GM18507 (cell line): ENCODE results near the gene CCDC146.
"Not testable (repeated sequence)": the region's sequence is repeated elsewhere in the genome, so short reads cannot be mapped to it uniquely, and the experiment has no call there.

ENCODE experiments used
- DNase-seq: peaks from one replicate; pipeline ENCODE4 v3.0.0; 2011; ENCODE audit warnings: low read depth; ENCODE audit not compliant: insufficient read length; ENCODE audit errors: extremely low spot score
- FAIRE-seq: peaks from 2 replicates; lab custom pipeline; 2011; peaks lifted over from hg19 to GRCh38; lab: Jason Lieb, UNC

The CCDC146 gene

DNA sequence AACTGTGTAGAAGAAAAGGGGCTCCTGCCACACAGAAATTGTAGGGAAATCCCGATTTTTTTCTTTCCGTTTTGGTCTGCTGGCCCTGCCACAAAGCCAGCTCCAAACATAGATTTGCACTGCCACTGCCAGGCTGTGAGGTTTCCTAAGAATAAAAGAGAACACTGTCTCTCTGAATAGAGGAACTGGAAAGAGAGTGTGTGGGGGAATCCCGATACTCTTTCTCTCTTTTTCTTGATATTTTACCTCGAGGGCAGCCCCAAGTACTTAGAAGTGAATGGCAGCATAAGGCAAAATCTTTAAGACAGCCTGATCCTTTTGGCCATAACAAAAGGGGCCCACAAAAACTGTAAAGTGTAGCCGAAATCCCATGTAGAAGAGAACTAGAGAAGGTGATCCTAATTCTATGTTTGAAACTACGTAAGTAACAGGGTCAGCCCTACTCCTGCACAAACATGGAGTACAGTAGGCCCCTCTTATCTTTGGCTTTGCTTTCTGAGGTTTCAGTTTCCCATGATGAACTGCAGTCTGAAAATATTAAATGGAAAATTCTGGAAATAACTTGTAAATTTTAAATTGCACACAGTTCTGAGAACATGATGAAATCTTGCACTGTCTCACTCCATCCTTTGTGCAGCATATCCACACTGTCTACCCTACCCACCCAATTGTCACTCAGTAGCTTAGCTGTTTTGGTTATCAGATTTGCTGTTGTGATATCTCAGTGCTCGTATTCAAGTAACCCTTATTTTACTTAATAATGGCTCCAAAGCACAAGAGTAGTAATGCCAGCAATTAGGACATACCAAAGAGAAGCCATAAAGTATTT is 6.4 kb downstream of the CCDC146 start:
- not testable (repeated sequence) for FAIRE-seq, DNase-seq

DNA sequence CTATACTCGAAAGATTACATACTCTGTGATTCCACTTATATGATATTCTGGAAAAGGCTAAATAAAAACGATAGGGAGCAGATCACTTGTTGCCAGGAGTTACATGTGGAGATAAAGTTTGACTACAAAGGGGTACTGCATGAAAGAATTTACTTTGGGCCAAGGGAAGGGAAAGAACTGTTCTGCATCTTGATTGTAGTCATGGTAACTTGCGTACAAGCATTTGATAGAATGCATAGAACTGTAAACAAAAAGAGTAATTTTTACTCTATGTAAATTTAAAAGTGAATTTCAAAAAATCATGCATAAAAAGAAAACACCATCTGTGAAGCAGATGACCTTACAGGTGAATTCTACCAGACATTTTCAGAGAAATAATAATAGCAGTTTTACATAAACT is 9.4 kb downstream of the CCDC146 start:
- not testable (repeated sequence) for FAIRE-seq

DNA sequence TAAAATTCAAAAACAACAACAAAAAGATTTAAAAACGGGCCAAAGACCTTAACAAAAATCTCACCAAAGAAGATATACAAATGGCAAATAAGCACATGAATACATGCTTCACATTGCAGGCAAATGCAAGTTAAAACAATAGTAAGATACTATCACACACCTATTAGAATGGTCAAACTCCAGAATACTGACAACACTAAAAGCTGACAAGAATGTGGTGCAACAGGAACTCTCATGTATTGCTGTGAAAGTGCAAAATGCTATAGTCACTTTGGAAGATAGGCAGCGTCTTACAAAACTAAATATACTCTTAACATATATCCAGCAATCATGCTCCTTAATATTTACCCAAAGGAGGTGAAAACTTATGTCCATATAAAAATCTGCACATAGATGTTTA is 16.3 kb downstream of the CCDC146 start:
- not testable (repeated sequence) for DNase-seq
- peak; percentile 36 for FAIRE-seq

More for the DNA sequence above, 9.4 kb downstream of the CCDC146 start:
- DNase-seq = not testable (repeated sequence)

DNA sequence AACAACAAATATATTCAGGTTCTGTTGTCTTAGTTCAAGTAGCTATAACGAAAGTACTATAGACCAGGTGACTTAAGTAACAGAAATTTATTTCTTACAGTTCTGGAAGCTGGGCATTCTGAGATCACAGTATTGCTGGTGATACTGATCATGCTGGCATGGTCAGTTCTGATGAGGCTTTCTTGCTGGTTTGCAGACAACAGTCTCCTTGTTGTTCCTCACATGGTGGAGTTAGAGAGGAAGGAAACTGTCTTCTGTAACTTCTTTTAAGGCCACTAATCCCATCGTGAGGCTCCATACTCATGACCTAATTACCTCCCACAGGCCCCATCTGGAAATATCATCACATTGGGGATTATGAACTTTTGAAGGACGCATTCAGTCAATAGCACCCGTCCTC is 17.9 kb downstream of the CCDC146 start:
- FAIRE-seq, DNase-seq: not testable (repeated sequence)

DNA sequence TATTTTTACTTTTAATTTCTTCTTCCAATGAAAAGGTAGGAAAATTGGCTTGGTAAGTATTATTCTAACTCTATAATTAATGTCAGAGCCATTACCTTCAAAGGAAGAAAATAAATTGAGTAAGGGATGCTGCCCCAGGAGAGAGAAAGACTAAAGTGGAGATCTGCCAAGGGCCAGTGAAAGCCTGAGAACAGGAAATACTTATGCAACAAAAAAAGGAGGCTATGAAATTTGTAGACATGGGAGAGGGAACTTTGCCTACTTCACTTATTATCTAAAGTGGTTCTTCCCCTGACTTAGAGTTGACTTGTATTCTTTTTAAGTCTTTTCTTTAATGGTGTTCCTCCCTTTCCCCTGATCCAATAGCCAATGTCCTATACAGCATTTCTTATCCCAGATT is 29.8 kb downstream of the CCDC146 start:
- DNase-seq, FAIRE-seq: not testable (repeated sequence)

DNA sequence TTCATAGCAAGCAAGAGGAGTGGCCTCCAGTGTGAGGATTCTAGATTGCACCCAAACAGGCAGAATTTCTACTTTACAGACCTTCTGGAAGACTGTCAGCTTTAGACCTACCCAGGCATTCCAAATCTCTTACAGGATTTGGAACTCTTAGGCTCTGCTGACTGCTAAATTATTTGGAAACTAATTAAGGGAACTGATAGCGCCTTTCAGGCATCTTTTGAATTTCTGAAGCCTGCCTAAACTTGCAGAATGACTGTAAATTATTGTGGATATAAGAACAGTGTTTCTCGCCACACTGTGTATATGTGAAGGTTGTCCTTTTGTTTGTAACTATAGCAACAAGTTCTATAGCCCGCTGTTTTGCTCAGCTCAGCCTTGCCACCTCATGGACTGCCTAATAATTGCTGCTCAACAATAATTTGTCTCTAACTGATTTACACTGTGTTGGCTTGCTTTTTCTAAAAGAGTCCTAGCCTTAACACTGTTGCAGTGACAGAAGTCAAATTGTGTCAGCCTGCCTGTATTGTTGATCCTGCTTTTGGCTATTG is 32.6 kb downstream of the CCDC146 start:
- FAIRE-seq = peak; percentile 77
- DNase-seq = not testable (repeated sequence)

DNA sequence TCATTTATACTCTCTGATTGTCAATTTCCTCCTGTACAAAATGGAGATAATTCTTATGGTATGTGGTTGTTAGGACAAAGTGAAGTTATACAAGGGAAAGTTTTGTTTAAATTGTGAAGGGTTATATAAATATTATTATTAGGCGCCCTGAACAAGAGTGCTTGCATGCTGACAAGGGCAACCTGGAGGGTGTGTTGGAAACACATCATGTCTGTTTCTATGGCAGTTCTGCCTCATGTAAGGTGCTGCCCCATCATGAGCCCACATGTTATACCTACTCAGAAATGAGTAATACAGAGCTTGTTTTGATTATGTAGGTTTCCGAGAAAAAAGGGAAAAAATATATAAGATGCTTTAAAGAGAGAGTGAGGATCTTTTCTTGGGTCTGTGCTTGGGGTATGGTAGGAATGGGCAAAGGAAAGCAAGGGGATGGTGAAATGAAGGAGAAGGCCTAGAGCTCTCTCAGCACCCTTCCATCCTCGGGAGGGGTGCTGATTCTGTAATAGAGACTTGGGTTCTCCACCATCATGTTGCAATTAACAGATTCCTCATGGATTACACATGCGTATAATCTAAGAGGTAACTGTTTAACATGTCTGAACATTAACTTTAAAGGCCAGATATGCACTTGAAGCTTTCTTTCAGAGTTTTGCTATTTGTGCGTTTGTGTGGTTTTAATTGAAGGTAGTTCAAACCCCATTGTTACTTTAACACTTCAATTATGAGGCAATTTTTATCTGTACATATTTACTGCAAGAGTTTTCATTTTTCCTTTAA is 33.4 kb downstream of the CCDC146 start:
- peak; percentile 49 for FAIRE-seq
- DNase-seq = not testable (repeated sequence)

DNA sequence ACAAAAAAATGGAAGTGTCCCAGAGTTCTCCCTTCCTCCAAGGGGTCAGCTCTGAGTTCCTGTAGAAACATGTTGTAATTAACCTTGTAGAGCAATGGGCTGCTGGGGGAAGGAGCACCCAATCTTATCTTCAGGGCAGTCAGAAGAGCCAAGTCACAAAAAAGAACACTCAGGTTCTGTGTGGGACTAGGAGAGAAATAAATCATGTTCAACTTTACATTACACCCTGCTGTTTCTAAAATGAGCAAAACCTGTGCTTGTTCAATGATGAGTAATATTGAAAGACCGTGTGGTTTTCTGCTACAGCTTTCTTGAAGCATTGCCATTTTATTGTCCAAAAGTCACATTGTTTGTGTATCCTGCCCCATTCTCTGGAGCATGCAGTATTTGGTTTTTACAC is 34.6 kb downstream of the CCDC146 start:
- FAIRE-seq = peak; percentile 99
- not testable (repeated sequence) for DNase-seq

DNA sequence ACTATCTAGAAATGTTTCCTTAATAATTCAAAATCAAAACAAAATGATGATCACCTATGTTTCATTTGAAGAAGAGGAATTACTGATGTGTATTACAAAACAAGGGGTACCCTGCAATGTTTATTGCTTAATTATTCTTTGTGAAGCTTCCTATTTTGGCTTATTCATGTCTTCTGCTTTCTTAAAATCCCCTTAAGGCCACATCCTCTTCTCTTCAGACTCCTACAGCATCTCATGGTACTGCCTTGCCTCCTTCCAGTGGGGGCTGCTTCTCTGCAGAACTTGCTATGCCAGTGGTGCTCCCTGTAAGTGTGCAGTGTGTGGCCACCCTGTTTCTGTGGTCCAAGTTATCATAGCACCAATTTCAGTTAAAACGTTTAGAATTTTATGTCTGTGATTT is 35.0 kb downstream of the CCDC146 start:
- no peak for FAIRE-seq
- DNase-seq = no peak

DNA sequence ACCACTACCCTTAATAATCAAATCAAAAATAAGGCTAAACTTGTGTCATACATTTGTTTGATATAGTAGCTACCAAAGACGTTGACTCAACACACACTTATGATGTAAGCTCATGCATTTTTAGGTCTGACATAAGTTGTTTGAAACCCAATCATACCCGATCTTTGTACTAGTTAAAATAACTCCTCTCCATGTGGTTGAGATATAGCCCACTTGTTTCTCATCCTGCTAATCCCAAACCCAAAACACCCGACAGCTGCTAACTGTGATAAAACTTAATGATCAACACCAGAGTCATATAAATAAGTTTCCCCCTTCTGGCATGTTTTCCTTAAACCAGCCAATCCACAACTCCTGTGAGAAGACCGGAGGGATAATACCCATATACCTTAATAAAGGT is 48.7 kb downstream of the CCDC146 start:
- not testable (repeated sequence) for FAIRE-seq, DNase-seq

DNA sequence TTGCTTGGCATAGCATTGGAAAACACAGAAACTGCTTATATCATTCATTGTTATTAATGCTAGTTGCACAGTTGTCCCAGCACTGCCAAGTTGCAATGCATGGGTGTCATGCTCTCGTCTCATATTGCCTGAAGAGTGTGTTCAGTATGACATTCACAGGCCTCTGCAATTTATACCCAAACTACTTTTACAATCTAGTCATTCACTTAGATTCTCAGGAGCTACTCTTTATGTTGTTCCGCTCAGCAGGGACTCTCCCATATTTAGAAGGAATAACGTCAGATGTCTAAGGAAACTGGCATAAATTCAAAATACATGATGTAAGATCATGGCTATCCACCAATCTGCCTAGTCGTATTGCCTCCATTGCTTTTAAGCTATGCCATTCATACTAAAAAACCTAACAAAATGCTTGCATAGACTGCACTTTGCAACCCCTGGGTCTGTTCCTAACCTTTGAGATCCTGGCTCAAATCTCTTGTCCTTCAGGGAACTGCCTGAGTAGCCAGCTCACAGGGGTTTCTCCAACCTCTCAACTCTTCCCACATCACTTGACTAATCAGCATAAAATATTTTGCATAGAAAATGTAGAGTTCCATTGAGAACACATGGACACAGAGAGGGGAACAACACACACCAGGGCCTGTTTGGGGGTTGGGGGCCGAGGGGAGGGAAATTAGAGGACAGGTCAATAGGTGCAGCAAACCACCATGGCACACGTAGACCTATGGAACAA is 50.2 kb downstream of the CCDC146 start:
- DNase-seq, FAIRE-seq: not testable (repeated sequence)

DNA sequence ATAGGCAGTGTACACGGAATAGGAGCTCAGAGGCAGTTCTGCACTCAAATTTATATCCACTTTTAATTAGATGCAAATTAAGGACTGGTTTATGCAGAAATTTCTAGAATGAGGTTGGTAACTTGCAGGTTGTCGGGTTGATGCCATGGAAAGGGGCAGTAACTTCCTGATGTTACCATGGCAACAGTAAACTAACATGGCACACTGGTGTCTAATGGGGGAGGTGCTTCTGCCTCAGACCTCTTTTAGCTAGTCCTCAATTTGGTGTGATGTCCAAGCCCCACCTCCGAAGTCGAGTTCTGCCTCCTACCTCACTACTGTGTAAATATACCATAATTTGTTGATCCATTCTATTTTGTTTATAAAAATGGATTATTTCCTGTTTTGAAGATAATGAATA is 52.0 kb downstream of the CCDC146 start:
- DNase-seq = not testable (repeated sequence)
- FAIRE-seq = peak; percentile 15

DNA sequence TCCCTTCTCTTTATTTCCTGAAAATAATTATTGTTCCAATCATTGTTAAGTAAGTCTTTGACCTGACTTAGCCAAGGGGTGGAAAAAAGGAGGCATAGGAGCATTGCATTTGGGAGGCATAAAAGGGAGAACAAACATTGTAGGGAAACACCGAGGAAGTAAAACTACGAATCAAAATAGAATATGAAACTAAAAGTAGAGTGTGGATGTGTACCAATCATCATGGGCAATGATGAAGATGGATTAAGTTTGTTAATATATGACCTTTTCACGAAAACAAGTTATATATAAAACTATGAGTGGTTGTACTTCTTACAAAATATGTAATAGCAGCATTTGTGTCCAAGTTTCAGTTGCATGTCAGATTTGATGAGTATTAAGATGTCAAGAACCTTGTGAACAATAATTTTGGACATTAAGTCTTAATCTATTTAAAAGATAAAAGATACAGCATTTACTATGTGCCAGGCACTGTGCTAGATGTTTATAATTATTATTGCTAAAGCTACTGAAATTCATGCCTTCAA is 52.9 kb downstream of the CCDC146 start:
- DNase-seq = not testable (repeated sequence)
- peak; percentile 85 for FAIRE-seq

DNA sequence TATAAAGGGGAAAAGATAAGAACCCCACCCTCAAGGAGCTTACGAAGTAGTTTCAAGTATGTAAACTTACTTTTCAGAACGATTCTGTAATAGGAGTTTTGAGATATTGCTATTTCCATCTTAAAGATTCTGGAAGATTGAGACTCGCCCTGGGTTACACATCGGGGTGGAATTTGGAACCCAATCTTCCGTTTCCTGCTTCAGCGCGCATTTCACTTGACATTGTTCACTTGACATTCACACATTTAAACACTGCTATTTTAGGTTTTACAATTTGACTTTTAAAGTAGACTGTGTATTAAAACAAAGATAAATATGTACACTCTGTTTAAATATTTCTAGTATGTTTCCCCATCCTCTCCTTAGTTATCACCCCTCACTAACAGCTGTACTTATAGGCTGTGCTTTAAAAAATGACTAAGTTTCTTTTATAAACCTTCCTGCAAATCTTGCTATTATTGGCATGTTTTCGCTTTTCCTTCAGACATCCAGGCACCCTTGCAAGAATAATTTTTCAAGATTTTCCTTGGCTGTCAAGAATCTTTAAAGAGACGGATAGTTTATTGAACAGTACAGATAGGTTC is 55.0 kb downstream of the CCDC146 start:
- DNase-seq, FAIRE-seq: not testable (repeated sequence)

DNA sequence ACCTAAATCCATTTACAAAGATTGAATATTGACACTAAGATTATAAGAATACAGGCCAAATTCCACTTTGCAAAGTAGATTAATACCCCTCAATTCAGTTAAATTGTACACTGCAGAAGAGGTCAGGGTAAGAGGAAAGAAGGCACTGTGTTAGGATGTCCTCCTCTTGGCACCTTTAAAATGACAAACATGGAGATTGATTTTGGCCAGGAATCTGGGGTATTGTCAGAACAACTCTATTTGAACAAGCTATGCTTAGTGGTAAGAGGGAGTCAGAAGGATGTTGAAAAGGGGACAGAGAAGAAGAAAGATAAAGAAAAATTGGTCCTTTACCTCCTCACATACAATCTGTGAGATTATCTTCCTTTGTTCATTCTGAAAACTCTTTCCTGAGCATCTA is 55.6 kb downstream of the CCDC146 start:
- FAIRE-seq, DNase-seq: not testable (repeated sequence)

DNA sequence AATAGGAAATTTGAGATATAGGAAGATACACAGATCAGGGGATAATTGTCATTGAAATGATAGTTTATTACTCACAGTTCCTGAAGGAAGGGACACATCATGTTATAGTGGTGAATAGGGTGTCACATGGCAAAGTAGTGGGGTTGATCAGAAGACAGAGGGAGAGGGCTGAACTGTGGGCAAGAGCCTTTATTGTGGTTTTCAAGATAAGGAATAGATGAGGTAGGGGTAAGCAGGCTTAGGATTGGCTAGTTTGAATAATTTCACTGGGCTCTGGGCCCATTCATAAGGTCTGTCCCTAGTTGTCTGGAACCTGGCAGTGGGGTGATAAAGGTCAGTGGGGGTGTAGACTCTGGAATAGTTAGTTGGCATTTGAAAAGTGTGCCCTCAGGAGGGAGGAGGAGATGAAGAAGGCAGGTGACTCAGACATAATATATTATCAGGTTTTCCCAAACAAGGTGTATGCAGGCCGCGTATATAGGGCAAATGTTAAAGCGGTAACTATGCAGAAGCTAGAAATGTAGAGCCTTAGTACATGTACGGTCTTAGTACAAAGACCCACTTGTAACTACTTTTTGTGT is 58.7 kb downstream of the CCDC146 start:
- FAIRE-seq (no peak), DNase-seq (no peak)

DNA sequence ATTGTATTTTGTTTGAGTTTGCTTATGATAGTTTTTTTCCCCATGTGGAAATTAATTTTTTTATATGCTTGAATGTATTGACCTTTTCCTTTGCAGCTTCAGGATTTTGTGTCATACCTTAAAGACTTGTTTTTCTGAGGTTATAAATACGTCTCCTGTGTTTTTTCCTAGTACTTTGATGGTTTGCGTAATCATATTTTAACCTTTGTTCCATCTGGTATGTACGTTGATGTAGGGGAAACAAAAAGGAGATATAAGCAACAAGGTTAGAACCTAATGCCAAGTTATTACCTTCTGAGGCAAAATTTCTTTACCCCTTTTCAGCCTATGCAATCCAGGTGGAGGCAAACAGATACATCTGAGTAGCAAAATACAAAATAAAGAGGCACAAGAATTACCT is 59.3 kb downstream of the CCDC146 start:
- FAIRE-seq (no peak), DNase-seq (no peak)

DNA sequence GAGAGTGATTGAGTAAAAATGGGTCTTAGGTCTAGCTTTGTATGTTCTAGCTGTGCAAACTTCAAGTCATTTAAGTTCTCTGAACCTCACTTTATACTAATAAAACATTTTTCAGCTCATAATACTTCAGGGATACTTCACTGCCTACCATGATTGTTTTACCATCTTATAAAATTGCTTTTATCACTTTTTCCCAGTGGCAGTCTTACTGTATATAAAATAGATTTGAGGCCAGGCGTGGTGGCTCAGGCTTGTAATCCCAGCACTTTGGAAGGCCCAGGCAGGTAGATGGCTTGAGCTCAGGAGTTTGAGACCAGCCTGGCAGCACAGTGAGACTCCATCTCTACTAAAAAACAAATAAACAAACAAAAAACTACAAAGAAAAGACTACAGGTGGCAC is 59.8 kb downstream of the CCDC146 start:
- FAIRE-seq (no peak), DNase-seq (no peak)

DNA sequence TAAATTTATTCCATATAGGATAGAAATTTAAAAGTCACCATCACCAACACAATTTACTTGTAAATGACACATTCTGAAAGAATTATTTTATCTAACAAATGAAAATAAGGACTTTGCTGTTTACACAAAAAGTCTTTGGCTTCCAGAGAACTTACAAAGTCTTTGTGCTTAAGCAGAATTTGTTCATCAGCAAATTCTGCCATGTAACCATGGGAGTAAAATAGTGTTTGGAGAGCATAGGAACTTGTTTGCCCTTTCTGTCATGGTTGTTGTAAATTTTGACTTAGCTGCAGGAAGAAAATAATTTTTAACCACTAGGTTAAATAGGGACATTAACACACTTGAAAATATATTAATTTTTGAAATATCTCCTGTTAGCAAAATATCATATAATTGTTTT is 62.0 kb downstream of the CCDC146 start:
- DNase-seq (no peak), FAIRE-seq (no peak)
